ENCODE measurements around the gene NDUFB2. TPM values are rescaled to one million over a fixed set of nuclear protein-coding genes. Genes with fewer than 3 reads are reported as not detected.

NDUFB2 gene
- total and polyA plus RNA-seq, 9 of the 15 experiments (the other 6 are each of a cell fraction or from before 2014, with no cell fraction given) = 220 to 2,075 (median 320) TPM

DNA sequence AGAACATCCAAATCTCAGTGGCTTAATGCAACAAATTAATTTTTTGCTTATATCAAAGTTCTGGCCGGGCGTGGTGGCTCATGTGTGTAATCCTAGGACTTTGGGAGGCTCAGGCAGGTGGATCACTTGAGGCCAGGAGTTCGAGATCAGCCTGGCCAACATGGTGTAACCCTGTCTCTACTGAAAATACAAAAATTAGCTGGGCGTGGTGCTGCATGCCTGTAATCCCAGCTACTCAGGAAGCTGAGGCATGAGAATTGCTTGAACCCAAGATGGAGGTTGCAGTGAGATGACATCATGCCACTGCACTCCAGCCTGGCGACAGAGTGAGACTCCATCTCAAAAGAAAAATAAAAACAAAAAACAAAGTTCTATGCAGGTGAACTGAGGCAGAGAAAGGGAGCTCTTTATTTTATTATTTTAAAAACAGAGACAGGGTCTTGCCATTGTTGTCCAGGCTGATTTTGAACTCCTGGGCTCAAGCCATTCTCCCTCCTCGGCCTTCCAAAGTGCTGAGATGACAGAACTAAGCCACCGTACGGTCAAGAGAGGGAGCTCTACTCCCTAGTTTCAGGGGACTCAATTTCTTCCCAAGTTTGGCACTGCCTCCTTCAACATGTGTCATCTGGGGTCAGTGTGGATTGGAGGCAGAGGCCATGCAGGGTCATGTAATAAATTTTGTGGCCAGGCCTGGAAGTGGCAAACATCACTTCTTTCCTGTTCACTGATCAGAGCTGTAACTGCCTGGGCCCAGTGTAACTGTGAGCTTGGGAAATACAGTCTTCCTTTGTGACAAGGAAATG, 21.4 kb upstream of the NDUFB2 start (continued):
- no peak for TF ChIP-seq ZMIZ1 (IDR thresholded peaks at IDR 0.05; ENCODE audit: low read depth in 2 of 2, low read length in 2 of 2)
- TF ChIP-seq GABPB1 (CRISPR knock-in tag; IDR thresholded peaks at IDR 0.05) = no peak
- no peak for TF ChIP-seq TRIM28 (IDR thresholded peaks at IDR 0.05)
- TF ChIP-seq CTBP1 (IDR thresholded peaks at IDR 0.05; ENCODE audit: borderline replicate concordance) = peak; percentile 41; the same call in 1 of the 2 replicates
- no peak for TF ChIP-seq CBX8 (IDR thresholded peaks at IDR 0.05; ENCODE audit: borderline replicate concordance, extremely low read depth, low read depth, low read length, poor library complexity, severe bottlenecking)
- no peak for TF ChIP-seq PHB2 (IDR thresholded peaks at IDR 0.05; ENCODE audit: low read depth)
- TF ChIP-seq MTA1 (IDR thresholded peaks at IDR 0.05; ENCODE audit: borderline replicate concordance) = no peak
- TF ChIP-seq, protein P1, sequence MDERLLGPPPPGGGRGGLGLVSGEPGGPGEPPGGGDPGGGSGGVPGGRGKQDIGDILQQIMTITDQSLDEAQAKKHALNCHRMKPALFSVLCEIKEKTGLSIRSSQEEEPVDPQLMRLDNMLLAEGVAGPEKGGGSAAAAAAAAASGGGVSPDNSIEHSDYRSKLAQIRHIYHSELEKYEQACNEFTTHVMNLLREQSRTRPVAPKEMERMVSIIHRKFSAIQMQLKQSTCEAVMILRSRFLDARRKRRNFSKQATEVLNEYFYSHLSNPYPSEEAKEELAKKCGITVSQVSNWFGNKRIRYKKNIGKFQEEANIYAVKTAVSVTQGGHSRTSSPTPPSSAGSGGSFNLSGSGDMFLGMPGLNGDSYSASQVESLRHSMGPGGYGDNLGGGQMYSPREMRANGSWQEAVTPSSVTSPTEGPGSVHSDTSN (CRISPR knock-in tag; IDR thresholded peaks at IDR 0.05; ENCODE audit: low read depth) = no peak
- TF ChIP-seq, protein P1 (tag; conservative IDR thresholded peaks at IDR 0.05; ENCODE audit: low read depth) = peak; percentile 90
- TF ChIP-seq ZNF217 (CRISPR knock-in tag; IDR thresholded peaks at IDR 0.05) = no peak
- TF ChIP-seq ZNF511 (CRISPR knock-in tag; IDR thresholded peaks at IDR 0.05) = 0 out of 2 replicates have a peak, but pooled peaks have one; percentile 13
- no peak for TF ChIP-seq ARID4B (CRISPR knock-in tag; IDR thresholded peaks at IDR 0.05)
- TF ChIP-seq ZBTB26 (CRISPR knock-in tag; IDR thresholded peaks at IDR 0.05) = no peak

Measured in K562 (cell line).